Measurements from ENCODE around the gene PPCDC.
"Not testable (repeated sequence)": the region's sequence is repeated elsewhere in the genome, so short reads cannot be mapped to it uniquely, and the experiment has no call there.

Gene PPCDC

DNA sequence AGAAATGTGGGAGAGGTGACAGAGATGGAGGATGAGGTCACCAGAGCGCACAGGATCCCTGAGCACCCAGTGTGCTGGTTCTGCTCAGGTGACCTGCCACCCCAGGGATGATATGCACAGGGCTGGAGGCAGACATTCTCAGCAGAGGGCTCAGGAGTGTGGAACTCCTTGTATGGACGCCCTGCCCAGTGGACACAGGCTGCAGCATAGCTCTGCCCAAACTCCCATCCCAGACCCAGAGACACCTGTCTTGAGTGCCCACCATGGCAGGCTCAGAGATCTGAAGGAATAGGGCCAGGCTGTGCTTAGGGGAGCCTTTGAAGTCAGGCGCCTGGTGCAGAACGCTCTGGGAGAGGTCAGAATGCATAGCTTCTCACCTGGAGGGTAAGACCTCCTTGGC lies 47.3 kb downstream of the PPCDC start:
- no peak for DNase-seq

DNA sequence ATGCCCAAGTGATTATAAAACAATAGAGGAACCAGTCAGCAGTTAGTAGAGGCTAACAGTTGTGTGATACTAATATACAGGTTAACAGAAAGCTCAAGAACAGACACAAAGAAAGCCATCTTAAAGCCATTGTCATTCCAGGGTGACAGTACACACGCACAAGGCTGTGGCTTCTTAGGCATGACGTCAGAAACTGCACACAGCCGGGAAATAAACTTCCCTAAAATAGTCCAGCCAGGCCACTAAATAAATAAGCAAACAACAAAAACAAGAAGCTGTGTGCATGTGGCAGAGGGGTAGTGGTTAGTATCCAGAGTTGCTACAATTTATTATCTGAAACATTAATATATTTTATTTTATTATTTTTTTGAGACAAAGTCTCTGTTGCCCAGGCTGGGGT lies 49.8 kb downstream of the PPCDC start:
- no peak for DNase-seq

DNA sequence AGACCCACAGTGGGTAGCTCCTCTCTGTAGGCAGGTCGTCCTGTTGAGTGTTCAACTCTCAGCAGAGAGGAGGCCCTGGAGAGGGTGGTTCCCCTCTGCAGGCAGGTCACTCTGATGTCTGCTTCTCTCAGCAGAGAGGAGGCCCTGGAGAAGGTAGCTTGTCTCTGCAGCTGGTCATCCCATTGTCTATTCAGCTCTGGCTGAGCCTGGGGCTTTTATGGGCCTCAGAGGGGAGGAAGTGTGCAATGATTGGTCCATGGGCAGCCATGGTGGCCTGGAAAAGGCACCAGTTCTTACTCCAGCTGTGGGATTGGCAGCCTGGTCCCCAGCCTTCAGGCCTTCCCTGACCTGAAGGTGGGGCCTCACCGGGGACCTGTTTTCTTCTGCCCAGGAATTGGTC lies 52.9 kb downstream of the PPCDC start:
- no peak for DNase-seq

DNA sequence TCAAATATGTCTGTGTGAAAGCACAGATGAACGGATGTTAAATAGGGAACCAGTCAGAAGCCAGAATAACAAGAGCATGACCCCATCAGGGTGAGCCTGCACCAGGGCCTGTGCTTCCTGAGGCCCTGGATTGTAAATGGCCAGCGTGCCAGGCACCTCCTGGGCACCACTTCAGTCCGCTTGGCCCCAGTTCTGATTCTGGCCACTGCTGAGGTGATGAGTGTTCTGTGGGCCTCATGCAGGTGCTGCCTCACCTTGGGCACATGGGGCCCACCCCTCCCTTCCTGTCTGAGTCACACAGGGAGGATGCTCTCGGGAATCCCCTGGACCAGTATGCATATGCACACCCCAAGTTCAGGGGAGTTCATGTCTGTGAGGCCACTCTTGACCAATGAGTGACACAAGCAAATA lies 54.2 kb downstream of the PPCDC start:
- not testable (repeated sequence) for DNase-seq

DNA sequence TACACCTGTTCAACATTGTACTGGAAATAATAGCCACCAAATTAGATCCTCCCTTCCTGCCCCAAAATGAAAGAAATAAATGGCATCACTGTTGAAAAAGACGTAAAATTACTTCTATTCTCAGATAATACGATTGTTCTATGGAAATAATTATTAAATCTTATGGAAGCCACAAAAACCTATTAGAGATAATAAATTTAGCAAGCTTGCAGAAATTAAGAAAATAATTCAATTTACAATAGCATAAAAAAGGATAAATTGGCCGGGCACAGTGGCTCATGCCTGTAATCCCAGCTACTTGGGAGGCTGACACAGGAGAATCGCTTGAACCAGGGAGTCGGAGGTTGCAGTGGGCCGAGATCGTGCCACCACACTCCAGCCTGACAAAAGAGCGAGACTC lies 57.8 kb downstream of the PPCDC start:
- no peak for DNase-seq

DNA sequence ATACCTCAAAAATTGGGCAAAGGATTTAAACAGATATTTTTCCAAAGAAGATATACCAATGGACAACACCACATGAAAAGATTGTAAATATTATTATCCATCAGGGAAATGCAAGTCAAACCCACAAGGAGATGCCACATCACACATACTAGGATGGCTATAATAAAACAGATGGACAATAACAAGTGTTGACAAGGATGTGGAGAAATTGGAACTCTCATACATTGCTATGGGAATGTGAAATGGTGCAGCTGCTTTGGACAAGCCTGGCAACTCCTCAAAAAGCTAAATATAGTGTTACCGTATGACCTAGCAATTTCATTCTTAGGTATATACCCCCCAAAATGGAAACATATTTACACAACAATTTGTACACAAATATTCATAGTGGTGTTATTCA lies 59.3 kb downstream of the PPCDC start:
- DNase-seq = no peak

DNA sequence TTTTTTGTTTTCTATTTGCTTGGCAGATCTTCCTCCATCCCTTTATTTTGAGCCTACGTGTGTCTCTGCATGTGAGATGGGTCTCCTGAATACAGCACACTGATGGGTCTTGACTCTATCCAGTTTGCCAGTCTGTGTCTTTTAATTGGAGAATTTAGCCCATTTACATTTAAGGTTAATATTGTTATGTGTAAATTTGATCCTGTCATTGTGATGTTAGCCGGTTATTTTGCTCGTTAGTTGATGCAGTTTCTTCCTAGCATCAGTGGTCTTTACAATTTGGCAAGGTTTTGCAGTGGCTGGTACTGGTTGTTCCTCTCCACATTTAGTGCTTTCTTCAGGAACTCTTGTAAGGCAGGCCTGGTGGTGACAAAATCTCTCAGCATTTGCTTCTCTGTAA lies 62.3 kb downstream of the PPCDC start:
- DNase-seq = not testable (repeated sequence)

DNA sequence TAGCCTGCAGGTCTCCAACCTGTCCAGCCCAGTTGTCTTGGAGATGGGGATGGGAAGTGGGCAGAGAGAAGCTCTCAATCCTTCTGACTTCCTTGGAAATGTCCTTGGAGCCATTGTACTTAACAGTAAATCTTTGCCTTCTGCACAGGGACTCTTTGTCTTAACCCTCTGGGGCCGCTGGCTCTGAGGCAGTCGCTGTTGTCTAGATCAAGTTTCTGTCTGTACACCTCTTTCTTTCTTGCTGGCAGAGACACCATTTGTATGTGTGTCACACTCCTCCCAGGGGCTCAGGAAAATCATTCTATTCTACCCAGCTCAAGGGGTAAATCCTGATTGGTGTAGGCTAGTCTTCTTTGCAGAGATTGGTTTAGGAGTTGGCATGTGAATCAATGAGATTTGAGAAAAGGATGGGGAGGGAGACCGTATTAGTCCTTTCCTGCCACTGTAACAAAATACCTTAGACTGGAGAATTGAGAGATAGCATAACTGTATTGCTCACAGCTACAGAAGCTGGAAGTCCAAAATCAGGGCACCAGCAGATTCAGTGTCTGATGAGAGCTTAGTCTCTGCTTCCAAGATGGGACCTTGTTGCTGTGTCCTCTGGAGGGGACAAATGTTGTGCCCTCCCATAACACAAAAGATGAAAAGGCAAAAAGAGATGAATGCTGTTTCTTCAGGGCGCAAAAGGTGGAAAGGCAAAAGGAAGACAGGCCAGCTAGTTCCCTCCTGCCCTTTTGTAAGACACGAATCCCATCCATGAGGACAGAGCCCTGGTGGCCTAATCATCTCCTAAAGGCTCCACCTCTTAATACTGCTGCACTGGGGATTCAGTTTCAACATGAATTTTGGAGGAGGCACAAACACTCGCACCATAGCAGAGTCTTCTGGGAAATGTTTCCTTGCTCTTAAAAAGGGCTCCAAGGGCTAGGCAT lies 66.3 kb downstream of the PPCDC start:
- DNase-seq = no peak

DNA sequence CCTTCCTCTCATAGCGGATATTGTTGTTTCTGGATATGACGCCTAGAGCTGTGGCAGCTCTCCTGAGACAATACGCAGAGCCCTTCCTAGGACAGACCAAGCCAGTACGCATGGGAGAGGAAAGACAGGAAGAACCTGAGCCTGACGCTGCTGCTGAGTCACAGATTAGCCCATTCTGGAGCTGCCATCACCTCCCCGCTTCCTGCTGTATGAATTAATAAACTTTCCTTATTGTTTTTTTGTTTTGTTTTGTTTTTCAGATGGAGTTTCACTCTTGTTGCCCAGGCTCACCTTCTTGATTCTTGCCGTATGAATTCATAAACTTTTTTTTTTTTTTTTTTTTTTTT lies 67.0 kb downstream of the PPCDC start:
- no peak for DNase-seq

DNA sequence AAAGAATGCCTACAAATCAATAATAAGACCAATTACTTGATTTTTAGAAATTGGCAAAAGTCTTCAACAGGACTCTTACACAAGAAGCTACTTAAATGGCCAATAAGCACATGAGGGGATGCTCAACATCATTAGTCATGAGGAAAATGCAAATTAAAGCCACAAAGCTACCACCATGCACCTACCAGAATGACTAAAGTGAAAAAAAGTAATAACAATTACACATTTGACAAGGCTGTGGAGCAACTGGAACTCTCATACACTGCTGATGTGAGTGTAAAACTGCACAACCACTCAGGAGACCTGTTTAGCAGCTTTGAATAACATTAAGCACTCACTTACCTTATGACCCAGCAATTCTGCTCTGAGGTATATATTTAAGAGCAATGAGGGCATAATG lies 68.4 kb downstream of the PPCDC start:
- no peak for DNase-seq

DNA sequence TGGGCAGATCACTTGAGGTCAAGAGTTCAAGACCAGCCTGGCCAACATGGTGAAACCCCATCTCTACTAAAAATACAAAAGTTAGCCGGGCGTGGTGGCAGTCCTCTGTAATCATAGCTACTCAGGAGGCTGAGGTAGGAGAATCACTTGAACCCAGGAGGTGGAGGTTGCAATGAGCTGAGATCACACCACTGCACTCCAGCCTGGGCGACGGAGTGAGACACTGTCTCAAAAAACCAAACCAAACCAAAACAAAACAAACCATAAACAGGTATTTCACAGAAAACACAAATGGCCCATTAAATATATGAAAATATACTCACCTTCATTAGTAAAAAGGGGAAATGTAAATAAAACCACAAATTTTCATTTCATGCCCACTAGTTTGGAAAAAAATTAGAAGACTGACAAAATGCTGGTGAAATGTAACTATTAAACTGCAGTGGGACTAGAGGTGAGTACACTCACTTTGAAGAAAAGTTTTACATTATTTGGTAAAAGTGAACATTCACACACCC lies 71.6 kb downstream of the PPCDC start:
- not testable (repeated sequence) for DNase-seq

DNA sequence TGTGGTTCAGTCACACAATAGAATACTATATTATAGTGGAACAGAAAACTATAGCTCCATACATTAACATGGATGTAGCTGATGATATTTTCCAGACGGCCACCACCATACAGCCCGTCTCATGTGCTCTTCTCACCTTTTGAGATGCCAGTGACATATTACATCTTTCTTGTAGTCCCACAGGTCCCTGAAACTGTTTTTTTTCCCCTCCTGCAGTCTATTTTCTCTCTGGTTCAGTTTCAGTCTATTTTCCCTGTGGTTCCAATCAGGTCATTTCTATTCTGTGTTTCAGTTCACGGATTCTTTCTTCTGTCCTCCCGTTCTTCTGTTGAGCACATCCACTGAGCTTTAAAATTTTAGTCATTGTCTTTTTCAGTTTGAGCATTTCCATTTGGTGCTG lies 72.2 kb downstream of the PPCDC start:
- no peak for DNase-seq

DNA sequence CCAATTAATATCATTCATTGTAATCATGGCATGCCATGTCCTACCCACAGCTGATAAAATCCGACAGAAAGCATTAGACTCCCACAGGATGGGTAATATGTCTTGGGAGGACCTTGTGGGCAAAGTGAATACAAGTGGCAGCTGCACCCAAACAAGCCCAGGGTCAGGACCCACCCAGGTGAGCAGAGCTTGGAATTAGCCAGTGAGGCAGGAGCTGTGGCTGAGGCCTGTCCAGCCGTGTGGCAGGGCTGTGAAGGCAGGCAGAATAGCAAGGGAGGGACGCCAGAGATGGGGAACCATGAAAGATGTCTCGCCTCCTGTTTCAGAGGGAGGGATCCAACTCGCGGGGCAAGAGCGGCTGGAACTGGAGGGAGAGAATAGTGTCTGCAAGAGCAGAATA lies 74.5 kb downstream of the PPCDC start:
- DNase-seq = no peak

DNA sequence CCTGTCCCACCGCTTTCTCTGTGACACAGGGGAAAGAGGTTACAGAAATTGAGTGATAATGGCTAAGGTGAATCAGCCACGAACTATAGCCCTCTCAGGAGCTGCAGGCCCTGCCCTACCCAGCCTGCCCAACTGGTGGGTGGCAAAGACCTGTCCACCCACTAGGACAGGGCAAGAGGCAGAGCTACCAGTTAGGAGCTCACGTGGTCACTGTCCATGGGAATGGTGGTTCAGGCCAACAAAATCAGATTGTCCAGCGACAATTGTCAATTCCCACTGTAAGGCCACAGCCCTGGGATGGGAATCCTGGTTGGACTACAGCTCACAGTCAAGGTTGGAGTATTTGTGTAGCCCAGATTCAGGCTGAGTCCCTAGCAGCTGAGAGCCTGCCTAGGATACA lies 75.0 kb downstream of the PPCDC start:
- no peak for DNase-seq

Data from NCI-H1417 treated with DMSO at 0.1 percent for 48 hours (cell line).